Suprapubic skin (tissue), 3 donors: Measurements from ENCODE around the gene TBC1D24.

Experiments
- POLR2A ChIP-seq, 2 donors: fragments of 450-650 bp; IDR thresholded peaks; one replicate each; pipeline ENCODE4 v1.6.1; 2017; ENCODE audit warnings: antibody characterized with exemption in 2 of 2, mild to moderate bottlenecking in 2 of 2, moderate library complexity in 2 of 2
- TF ChIP-seq, protein P1 (sequence below), 2 donors: fragments of 200-600 bp in 1 of 2; fragments of 450-650 bp in 1 of 2; sonication (generic) in 1 of 2; IDR thresholded peaks; one replicate each; pipeline ENCODE4 v1.5.1; 2016 to 2019; ENCODE audit warnings: antibody characterized with exemption in 2 of 2, mild to moderate bottlenecking in 1 of 2, moderate library complexity in 1 of 2

DNA sequence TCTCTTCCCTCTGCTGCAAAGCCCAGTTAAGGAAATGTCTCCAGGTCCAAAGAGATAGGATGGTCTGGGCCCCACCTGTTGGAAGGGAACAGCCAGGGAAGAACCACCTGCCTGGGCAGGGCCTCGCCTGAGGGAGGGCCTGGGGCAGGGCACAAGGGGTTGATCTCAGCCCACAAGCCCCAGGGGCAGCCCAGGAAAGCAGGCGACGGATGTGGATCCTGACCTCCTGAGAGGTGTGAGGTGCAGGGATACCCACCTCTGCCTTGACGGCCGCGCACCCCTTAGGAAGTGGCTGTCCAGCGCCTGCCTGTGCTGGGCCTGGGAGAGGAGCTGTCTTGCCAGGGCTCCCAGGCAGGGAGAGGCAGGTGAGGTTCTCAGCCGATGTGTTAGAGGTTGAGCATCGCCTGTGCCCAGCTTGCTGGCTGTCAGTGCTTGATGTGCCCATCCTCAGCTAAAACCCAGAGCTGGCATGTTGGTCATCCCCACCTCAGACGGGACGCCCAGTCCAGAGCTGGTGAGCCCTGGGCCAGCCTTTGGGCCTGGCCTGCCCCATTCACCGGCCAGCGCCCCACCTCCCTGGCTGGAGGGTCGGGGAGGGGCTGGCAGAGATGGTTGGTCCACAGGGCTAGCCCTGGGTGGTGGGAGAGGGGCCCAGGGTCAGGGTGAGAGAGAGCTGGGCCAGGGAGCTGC is 55.8 kb downstream of the TBC1D24 start:
- TF ChIP-seq, protein P1, sequence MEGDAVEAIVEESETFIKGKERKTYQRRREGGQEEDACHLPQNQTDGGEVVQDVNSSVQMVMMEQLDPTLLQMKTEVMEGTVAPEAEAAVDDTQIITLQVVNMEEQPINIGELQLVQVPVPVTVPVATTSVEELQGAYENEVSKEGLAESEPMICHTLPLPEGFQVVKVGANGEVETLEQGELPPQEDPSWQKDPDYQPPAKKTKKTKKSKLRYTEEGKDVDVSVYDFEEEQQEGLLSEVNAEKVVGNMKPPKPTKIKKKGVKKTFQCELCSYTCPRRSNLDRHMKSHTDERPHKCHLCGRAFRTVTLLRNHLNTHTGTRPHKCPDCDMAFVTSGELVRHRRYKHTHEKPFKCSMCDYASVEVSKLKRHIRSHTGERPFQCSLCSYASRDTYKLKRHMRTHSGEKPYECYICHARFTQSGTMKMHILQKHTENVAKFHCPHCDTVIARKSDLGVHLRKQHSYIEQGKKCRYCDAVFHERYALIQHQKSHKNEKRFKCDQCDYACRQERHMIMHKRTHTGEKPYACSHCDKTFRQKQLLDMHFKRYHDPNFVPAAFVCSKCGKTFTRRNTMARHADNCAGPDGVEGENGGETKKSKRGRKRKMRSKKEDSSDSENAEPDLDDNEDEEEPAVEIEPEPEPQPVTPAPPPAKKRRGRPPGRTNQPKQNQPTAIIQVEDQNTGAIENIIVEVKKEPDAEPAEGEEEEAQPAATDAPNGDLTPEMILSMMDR (IDR thresholded peaks at IDR 0.05) = no peak
- TF ChIP-seq POLR2A (IDR thresholded peaks at IDR 0.05) = no peak
